ENCODE measurements around the gene SNTA1. TPM values are rescaled to one million over a fixed set of nuclear protein-coding genes. Genes with fewer than 3 reads are reported as not detected.
"Not testable (repeated sequence)": the region's sequence is repeated elsewhere in the genome, so short reads cannot be mapped to it uniquely, and the experiment has no call there.

The SNTA1 gene
- total RNA-seq (2014; rRNA removed; shearing (Covaris generic)) = 25.8 and 32.4 TPM in 2 replicates

- peak; percentile 91 for DNase-seq (ENCODE audit: low read depth)
Measured at GRCh38 chr20:33443512-33444239, at the start of gene SNTA1. SNTA1 (minus strand) TSS chr20:33443763; CDS start chr20:33443620, 143 bp downstream.

GRCh38 chr20:33490934-33491656 lies 47.5 kb upstream of the SNTA1 start:
- DNase-seq (ENCODE audit: low read depth) = peak; percentile 23

GRCh38 chr20:33490023-33490933 lies 46.7 kb upstream of the SNTA1 start, which contains the start of gene CBFA2T2:
CBFA2T2 (plus strand) TSS chr20:33490096; CDS start chr20:33490268, 172 bp downstream.
- DNase-seq (ENCODE audit: low read depth) = peak; percentile 66

DNA sequence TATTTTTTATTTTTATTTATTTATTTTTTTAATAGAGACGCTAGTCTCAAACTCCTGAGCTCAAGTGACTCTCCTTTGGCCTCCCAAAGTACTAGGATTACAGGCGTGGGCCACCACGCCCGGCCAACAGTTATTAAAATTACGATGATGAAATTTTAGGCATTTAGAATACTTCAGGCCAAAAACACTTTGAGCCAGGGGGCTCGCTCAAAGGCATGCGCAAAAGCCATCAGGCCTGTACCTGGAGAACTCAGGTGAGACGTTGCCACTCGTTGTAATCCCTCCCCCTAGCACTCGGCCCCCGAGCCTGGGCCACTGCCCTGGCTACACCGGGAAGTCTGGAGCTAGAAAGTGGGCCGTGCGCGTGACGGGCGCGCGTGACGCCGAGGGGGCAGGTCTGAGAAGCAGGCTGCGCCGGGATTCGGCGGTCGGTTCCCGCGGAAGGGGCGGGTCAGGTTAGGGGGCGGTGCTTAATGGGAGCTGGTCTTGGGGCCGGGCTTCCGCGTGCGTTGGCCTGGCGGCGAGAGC lies 46.0 kb upstream of the SNTA1 start:
- peak; percentile 98 for DNase-seq (ENCODE audit: low read depth)

DNA sequence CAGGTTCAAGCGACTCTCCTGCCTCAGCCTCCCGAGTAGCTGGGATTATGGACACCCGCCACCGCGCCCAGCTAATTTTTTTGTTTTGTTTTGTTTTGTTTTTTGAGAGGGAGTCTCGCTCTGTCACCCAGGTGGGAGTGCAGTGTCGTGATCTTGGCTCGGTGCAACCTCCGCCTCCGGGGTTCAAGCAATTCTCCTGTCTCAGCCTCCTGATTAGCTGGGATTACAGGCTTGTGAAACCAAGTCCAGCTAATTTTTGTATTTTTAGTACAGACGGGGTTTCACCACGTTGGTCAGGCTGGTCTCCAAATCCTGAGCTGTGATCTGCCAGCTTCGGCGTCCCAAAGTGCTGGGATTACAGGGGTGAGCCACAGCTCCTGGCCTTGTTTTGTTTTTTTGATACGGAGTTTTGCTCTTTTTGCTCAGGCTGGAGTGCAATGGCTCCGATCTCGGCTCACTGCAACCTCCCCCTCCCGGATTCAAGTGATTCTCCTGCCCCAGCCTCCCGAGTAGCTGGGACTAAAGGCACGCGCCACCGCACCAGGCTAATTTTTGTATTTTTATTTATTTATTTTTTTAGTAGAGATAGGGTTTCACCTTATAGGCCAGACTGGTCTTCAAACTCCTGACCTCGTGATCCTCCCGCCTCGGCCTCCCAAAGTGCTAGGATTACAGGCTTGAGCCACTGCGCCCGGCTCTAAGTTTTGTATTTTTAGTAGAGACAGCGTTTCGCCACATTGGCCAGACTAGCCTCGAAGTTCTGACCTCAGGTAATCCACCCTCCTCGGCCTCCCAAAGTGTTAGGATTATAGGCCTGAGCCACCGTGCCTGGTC lies 45.3 kb upstream of the SNTA1 start:
- not testable (repeated sequence) for DNase-seq (ENCODE audit: low read depth)

GRCh38 chr20:33488201-33488600 lies 44.6 kb upstream of the SNTA1 start:
- no peak for DNase-seq (ENCODE audit: low read depth)

GRCh38 chr20:33483186-33483585 lies 39.6 kb upstream of the SNTA1 start:
- not testable (repeated sequence) for DNase-seq (ENCODE audit: low read depth)

GRCh38 chr20:33482581-33482980 lies 39.0 kb upstream of the SNTA1 start:
- no peak for DNase-seq (ENCODE audit: low read depth)

- no peak for DNase-seq (ENCODE audit: low read depth)
Measured at GRCh38 chr20:33481431-33481941, 37.9 kb upstream of the SNTA1 start.

- DNase-seq (ENCODE audit: low read depth) = no peak
Measured at GRCh38 chr20:33480048-33480447, 36.5 kb upstream of the SNTA1 start.

- no peak for DNase-seq (ENCODE audit: low read depth)
Measured at GRCh38 chr20:33477386-33478234, 34.0 kb upstream of the SNTA1 start.

DNA sequence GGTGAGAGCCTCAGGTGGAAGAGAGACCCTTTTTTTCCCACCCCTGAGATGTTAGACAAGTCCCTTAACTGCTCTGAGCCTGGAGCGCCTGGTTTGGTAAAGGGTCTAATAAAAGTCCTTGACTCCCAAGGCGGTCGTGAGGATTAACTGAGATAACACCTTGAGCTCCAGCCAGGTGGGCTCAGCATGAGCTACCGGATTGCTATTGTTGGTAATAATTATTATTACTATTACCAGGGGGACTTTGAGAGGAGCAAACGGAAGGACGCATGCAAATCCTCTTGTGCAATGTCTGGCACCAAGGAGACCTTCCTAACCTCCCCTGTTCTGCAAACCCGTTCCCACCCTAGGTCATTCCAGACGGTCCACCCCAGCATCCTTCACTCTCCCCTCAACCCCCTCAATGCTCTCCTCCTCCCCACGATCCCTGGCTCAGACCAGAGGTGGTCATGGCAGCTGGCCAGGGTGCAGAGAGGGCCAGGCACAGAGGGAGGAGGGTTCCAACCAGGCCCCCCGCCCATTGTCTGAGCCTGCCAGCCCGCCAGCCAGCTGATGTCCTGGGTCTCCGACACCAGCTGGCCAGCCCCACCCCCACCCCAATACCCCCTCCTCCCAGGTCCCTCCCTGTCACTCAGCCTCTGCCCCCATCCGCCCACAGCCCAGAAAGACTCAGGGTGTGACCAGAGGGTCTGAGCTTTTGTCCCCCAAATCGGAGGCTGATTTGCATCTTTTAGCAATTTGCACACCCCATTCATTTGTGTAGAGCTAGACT lies 32.0 kb upstream of the SNTA1 start:
- DNase-seq (ENCODE audit: low read depth) = no peak

- no peak for DNase-seq (ENCODE audit: low read depth)
Measured at GRCh38 chr20:33474963-33475362, 31.4 kb upstream of the SNTA1 start.

GRCh38 chr20:33474097-33474873 lies 30.7 kb upstream of the SNTA1 start:
- no peak for DNase-seq (ENCODE audit: low read depth)

DNA sequence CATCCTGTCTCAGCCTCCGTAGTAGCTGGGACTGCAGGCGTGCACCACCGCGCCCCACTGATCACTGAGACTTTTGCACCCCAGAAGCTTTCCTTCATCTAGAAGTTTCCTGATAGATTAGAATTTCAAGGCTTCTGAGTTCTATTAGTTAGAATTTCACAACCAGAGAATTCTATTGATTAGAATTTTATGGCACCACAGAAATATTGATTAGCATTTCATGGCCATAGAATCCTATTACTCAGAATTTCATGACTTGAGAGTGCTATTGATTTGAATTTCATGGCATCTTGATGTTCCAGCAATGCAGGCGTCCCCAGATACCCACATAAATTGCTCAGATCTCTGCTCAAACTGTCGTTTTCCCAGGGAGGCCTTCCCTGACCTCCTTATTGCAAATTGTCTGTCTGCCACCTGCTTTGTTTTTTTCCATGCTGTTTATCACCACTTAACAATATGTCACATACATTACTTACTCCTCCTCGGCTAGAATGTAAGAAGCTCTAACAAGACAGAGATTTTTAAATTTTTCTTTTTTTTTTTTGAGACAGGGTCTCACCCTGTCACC lies 29.4 kb upstream of the SNTA1 start:
- no peak for DNase-seq (ENCODE audit: low read depth)

DNA sequence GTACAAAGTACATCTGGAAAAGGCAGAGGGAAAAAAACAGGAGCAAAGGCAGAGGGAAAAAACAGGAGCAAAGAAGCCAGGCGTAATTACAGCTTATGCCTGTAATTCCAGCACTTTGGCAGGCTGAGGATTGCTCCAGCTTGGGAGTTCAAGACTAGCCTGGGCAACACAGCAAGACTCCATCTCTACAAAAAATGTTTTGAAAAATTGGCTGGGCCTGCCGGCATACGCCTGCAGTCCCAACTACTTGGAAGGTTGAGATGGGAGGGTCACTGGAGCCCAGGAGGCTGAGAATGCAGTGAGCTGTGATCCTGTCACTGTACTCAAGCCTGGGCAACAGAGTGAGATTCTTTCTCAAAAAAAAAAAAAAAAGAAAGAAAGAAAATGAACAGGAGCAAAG lies 27.3 kb upstream of the SNTA1 start:
- DNase-seq (ENCODE audit: low read depth) = no peak

- DNase-seq (ENCODE audit: low read depth) = no peak
Measured at GRCh38 chr20:33470457-33470856, 26.9 kb upstream of the SNTA1 start.

GRCh38 chr20:33466303-33466646 lies 22.7 kb upstream of the SNTA1 start:
- DNase-seq (ENCODE audit: low read depth) = no peak

Measured in M059J (cell line).